NCI-H2196 treated with DMSO at 0.1 percent for 48 hours (cell line): ENCODE results near the gene SLC39A13.

Source experiments
- DNase-seq: peaks from one replicate; lab custom pipeline; 2025; ENCODE audit not compliant: unreplicated experiment; lab: John Stamatoyannopoulos, UW

Gene SLC39A13

GRCh38 chr11:47449541-47449940 is 41.2 kb downstream of the SLC39A13 start:
- no peak for DNase-seq

GRCh38 chr11:47451436-47451835 is 43.0 kb downstream of the SLC39A13 start:
- DNase-seq, result no peak

DNA sequence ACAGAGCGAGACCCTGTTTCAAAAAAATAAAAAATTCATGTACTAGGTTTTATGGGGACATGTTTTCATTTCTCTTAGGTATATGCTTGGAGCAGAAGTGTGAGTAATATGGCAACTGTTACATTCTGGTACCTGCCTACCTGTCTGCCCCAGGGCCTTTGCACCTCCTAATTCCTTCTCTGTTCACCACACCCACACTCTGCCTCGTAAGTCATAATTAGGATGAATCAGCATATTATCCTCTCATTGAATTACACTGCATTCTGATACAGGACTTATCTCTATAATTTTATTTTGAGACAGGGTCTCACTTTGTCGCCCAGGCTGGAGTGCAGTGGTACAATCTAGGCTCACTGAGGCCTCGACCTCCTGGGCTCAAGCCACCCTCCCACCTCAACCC is 43.6 kb downstream of the SLC39A13 start:
- DNase-seq, result no peak

DNA sequence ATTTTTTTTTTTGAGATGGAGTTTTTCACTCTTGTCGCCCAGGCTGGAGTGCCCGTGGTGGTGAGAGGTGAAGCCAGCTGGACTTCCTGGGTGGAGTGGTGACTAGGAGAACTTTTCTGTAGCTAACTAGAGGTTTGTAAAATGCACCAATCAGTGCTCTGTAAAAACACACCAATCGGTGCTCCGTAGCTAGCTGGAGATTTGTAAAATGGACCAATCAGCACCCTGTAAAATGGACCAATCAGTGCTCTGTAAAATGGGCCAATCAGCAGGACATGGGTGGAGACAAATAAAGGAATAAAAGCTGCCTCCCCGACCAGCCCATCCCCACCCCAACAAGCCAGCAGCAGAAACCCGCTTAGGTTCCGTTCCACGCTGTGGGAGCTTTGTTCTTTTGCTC is 45.0 kb downstream of the SLC39A13 start:
- no peak for DNase-seq

DNA sequence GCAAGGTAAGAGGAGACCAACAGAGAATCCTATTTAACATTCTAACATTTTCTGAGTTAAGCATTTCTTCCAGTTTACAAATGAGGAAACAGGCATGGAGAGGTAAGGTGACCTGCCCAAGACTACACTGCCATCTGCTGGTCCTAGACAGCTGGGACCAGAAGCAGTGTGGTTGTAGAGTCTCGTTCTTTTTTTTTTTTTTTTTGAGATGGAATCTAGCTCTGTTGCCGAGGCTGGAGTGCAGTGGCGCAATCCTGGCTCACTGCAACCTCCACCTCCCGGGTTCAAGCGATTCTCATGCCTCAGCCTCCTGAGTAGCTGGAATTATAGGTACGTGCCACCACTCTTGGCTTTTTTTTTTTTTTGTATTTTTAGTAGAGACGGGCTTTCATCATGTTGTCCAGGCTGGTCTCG is 45.9 kb downstream of the SLC39A13 start:
- peak; percentile 71 for DNase-seq

DNA sequence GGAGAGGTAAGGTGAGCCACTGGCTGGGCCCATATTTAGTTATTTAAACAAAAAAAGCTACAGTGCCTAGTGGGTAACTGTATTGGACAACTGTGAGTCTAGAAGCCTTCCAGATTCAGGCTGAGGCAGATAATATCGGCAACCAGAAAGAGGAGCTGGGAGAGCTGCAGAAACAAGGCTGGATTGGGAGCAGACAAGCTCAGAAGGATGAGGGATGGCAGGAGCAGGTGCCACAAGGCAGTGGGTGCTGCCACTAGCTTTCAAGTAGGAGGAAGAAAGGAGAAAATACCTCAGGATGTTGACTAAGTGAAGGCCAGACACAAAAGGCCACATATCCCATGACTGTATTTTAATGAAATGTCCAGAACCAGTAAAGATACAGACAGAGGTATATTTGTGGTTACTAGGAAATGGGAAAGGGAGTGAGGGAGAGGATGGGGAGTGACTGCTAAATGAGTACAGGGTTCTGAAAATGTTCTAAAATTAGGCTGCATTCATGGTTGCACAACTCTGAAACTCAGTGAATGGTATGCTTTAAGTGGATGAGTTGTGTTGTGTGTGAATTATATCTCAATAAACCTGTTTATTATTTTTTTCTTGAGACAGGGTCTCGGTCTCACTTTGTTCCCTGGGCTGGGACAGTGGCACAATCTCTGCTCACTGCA is 52.3 kb downstream of the SLC39A13 start:
- DNase-seq, result no peak

DNA sequence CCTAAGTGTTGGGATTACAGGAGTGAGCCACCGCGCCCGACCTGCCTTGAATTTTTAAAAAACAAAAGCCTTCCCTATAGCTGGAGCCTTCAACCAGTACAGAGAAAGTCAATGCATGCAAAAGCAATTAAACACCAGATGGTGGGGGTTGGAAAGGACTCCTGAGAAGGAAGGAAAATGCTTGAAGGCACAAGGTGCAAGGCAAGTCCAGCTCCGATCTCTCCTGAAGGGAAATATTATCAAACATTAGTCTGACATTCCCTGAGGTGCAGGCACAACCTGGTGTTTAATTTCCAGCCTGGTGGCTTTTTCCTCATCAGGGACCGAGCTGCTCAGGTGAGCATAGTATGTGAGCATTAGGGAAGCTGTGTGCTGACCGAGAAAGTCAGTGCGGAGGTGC is 53.5 kb downstream of the SLC39A13 start:
- no peak for DNase-seq

GRCh38 chr11:47464483-47464882 is 56.1 kb downstream of the SLC39A13 start:
- DNase-seq, result no peak
